NCI-H345 treated with DMSO at 0.1 percent for 48 hours (cell line): Measurements from ENCODE around the gene COL28A1.
"Not testable (repeated sequence)": the region's sequence is repeated elsewhere in the genome, so short reads cannot be mapped to it uniquely, and the experiment has no call there.

Experiments
- DNase-seq: peaks from one replicate; lab custom pipeline; 2025; ENCODE audit not compliant: unreplicated experiment; lab: John Stamatoyannopoulos, UW

Gene COL28A1

GRCh38 chr7:7562736-7563135 is 27.1 kb upstream of the COL28A1 start:
- DNase-seq, result no peak

GRCh38 chr7:7561591-7561990 is 25.9 kb upstream of the COL28A1 start:
- DNase-seq, result not testable (repeated sequence)

GRCh38 chr7:7557252-7557651 is 21.6 kb upstream of the COL28A1 start:
- no peak for DNase-seq

GRCh38 chr7:7556852-7557251 is 21.2 kb upstream of the COL28A1 start:
- no peak for DNase-seq

GRCh38 chr7:7554649-7555575 is 19.2 kb upstream of the COL28A1 start:
- DNase-seq, result peak; percentile 73

- DNase-seq, result no peak
Observed at GRCh38 chr7:7554021-7554432, 18.4 kb upstream of the COL28A1 start.

- DNase-seq, result no peak
Observed at GRCh38 chr7:7553386-7553785, 17.7 kb upstream of the COL28A1 start.

GRCh38 chr7:7552199-7552598 is 16.5 kb upstream of the COL28A1 start:
- DNase-seq, result no peak

GRCh38 chr7:7550663-7551062 is 15.0 kb upstream of the COL28A1 start:
- no peak for DNase-seq

- no peak for DNase-seq
Observed at GRCh38 chr7:7548407-7548806, 12.7 kb upstream of the COL28A1 start.

- DNase-seq, result no peak
Observed at GRCh38 chr7:7542251-7542835, 6.7 kb upstream of the COL28A1 start.

- no peak for DNase-seq
Observed at GRCh38 chr7:7539711-7540110, 4.0 kb upstream of the COL28A1 start.

- no peak for DNase-seq
Observed at GRCh38 chr7:7539152-7539551, 3.5 kb upstream of the COL28A1 start.

- no peak for DNase-seq
Observed at GRCh38 chr7:7537711-7538110, 2.0 kb upstream of the COL28A1 start.

- no peak for DNase-seq
Observed at GRCh38 chr7:7536396-7537019, 835 bp upstream of the COL28A1 start.

- no peak for DNase-seq
Observed at GRCh38 chr7:7533831-7534430, 1.7 kb downstream of the COL28A1 start.

GRCh38 chr7:7529328-7529727 is 6.3 kb downstream of the COL28A1 start:
- DNase-seq, result peak; percentile 88

GRCh38 chr7:7527047-7527446 is 8.6 kb downstream of the COL28A1 start:
- DNase-seq, result no peak

GRCh38 chr7:7526006-7526405 is 9.7 kb downstream of the COL28A1 start:
- DNase-seq, result no peak

GRCh38 chr7:7524121-7524520 is 11.6 kb downstream of the COL28A1 start:
- no peak for DNase-seq

GRCh38 chr7:7522421-7522820 is 13.3 kb downstream of the COL28A1 start:
- no peak for DNase-seq

- no peak for DNase-seq
Observed at GRCh38 chr7:7521259-7521658, 14.4 kb downstream of the COL28A1 start.
